ENCODE data around the gene IRF2BPL.

The IRF2BPL gene

DNA sequence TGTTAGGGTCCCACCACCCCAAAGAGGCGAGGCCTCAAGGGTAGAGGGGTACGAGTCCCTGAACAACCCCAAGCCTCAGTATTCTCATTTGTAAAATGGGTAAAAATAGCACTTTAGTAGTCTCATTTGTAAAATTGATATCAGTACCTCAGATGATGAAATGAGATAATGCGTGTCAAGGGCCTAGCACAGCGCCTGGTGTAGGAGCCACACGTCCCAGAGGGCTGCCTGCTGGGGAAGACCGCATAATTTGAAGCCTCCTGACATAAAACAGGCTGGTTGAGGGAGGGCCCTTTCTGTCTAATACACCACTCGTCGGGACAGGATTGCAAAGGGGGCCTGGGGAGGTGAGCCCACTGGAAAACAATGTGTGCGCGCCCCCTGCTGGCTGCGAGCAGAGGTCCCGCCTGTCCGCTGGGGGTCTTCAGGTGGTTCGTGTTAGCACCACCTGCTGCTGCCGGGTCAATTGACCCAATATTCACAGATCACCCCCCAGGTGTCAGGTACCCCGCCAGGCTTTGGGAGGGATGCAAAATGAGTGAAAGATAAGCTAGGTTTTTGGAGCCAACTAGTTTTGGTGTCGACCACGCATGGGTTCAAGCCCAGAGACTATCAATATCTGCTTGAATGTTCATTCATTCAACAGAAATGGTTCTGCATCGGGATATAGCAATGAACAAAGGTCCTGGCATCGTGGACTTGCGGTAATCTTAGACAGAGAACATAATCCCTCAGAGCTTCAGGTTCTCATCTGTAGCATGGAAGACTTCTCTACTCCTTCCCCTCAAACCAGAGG lies 24.7 kb upstream of the IRF2BPL start:
- no peak for DNase-seq

DNA sequence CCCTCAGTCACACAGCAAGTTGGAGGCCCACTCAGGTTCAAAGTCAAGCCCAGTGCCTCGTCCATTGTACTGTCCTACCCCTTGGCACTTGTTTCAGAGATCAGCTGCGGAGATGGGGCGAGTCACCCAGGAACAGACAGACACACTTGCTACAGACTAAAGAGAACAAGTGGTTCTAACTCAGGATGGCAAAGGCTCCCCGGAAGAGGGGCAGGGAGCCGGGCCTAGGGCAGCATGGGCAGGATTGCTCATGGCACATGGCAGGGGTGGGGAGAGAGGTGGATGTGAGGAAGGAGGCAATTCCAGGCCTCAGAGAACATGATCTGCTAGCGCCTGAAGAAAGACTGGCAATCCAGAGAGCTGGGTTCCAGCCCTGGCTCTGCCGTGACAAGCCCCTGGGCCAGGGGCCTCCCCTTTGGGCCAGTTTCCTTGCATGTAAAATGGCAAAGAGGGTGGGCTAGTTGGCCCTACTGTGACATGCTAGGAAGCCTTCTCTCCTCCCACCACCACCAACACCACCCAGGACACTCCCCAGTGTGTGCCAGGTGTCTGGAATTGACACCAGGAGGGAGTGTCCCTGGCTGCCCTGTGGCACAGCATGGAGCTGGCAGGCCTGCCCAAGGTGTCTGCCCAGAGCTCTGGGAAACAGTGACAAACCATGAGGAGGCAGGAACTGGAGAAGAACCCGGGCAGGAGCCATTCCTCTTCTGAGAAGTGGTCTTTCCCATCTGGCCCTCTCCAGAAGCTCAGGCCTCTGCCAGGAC lies 24.0 kb upstream of the IRF2BPL start:
- DNase-seq: no peak

DNA sequence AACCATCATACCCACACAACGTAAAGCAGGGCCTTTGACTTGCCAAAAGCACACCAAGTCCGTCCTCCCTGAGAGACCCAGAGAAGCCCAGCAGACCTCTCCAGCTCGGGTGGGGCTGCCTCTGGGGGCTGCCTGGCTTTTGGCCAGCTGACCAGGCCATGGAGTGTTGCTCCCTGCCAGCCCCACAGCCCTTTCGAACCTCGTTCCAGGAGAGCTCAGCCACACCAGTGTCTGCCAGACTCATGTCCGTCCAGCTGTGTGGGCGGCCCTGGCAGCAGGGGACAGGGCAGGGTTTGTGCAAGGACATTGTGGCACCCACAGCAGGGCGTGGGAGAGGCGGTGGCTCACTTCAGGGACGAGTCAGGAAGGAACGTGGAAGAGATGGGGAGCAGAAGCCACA lies 22.6 kb upstream of the IRF2BPL start:
- no peak for DNase-seq

DNA sequence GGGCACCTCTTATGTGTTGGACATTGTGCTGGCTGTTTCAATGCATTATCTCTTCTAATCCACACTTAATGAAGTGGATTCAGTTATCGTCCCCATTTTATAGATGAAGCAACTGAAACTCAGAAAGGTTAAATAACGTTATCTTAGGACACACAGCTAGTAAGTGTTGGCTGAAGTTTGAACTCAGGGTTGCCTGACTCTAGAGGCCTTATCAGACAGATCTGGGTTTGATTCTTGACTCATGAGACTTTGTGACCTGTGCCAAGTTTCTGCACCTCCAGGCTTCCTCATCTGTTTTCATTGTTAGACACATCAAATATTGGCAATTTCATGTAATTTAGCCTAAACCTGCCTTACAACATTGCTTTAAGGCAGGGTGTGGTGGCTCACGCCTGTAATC lies 18.2 kb upstream of the IRF2BPL start:
- DNase-seq: no peak

DNA sequence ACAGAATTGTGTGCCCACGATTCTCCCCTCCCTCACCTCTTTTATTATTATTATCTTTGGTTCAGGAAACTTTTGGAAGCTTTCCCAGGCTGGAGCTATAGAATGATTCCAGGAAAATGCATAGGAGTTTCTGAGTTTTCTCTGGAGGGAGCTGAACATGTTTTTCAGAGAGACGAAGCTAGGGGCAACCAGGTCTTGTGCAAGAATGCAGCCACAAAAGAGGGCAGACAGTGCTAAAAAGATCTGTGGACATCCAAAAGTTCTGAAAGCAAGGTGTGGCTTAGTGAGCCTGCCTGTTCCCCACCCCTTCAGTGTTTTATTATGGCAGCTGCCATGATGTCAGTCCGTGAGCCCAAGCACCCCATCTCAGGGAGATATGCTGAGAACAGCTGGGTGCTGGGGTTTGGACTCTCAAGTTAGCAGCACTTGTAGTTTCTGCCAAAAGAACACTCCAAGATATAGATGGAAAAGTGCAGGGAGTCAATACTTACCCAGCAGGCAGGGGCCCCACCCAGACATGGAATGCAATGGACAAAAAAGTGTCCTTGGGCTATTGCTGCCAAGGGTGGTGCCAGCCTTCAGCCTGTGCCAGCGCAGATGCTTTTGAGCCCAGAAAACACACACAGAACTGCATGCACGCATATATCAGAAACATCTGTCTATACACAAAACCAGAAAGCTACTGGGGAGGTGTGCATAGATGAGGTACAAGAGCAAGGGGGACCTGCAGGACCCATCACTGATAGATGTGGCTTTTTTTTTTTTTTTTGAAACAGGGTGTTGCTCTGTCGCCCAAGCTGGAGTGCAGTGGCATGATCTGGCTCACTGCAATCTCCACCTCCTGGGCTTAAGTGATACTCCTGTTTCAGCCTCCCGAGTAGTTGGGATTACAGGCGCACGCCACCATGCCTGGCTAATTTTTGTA lies 17.0 kb upstream of the IRF2BPL start:
- DNase-seq: no peak

- DNase-seq: no peak
These were observed 16.3 kb upstream of the IRF2BPL start for GRCh38 chr14:77044783-77045237.

- no peak for DNase-seq
These were observed 15.5 kb upstream of the IRF2BPL start for GRCh38 chr14:77043984-77044485.

GRCh38 chr14:77043177-77043983 lies 14.9 kb upstream of the IRF2BPL start:
- no peak for DNase-seq

GRCh38 chr14:77041881-77042545 lies 13.5 kb upstream of the IRF2BPL start:
- DNase-seq: no peak

GRCh38 chr14:77040741-77041653 lies 12.5 kb upstream of the IRF2BPL start:
- DNase-seq: peak; percentile 74

- peak; percentile 99 for DNase-seq
These were observed 11.7 kb upstream of the IRF2BPL start for GRCh38 chr14:77040059-77040740.

DNA sequence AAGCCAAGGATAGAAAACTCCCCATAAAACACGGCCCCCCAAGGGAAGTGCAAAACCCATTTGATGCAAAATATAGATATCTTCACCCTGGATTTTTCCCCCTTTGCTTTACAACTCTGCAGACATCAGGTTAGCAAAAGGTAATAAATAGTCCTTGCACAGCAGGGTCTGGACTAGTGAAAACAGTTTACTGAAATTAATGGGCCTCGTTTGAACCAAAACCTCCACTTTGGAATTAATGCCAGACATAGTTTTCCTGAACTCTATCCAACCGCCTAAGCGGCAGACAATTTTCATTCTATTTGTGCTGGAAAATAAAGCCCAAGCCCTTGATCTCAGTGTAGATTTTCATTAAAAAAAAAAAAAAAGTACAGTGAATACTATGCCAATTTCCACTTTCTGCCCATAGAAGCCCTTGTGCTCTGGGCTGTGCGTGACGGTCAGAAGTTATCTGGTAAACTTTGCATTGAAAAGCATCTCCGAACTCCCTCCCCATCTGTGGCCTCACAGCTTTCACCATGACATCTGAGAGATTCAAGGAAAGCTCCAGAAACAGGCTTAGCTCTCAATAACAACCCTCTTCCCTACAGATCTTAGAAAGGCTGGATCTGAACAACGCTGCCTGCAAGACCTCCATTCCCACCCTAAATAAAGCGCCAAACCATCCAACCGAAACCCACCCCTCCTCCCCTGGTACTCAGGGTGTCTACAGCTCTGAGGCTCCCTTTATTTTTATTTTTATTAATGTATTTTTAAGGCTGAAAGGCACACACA lies 11.0 kb upstream of the IRF2BPL start:
- no peak for DNase-seq

DNA sequence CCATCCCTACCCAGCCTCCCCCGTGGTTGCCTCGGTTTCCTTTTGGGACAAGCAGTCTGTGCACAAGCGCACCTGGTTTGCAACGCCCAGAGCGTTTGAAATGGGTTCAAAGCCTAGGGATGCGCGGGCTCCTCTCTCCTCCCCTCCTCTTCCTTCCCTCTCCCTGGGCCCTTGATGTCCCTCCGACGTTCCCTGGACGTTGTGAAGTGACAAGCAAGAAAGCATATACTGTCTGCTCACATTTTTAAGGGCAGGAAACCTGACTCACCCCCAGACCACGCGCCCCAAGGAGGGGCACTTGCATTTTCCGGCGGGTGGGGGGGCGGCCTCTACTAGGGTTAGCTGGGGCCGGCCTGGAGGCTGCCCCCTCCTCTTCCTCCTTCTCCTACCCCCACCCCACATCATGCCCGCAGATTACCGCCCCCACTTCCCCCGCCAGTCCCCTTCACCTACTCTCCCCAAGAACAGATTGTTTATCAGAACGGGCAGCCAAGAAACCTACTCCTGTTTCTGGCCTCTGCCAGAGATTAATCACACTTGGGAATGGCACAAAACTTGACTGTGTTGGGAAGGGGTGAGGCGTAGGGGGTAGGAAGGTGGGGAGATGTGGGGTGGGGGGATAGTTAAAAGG lies 9.5 kb upstream of the IRF2BPL start:
- DNase-seq: no peak

- DNase-seq: peak; percentile 59
These were observed 8.9 kb upstream of the IRF2BPL start for GRCh38 chr14:77037215-77037937.

DNA sequence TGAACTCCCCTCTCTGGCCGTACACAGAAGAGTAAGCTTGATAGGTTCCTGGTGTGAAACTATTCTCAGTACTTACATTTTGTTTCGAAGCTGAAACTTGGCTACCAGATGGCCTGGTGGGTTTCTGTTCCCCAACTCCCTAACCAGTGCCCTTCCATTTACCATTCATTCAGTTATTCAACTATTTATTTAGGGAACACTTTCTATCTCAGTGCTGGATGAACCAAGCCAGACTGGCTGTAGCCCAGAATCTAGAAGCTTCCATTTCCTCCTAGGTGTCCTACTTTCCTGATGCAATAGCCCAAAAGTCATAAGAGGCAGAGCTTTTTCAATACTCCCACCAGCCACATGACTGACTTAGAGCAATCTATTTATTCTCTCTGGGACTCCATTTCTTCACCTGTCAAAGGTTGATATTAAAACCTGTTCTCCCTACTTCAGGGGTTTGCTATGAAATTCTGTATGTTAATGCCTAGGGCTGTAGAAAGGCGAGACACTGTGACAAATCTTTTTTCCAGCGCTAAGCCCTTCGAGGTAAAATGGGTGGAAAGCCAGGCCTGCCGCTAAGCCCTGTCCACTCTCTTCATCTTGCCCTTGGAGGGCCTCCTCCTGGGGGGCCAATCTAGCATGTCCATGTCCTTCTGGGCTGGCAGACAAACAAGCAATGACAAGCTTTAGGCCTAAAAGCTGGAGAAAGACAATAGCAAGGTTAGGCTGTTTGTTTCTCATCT lies 8.1 kb upstream of the IRF2BPL start:
- no peak for DNase-seq

DNA sequence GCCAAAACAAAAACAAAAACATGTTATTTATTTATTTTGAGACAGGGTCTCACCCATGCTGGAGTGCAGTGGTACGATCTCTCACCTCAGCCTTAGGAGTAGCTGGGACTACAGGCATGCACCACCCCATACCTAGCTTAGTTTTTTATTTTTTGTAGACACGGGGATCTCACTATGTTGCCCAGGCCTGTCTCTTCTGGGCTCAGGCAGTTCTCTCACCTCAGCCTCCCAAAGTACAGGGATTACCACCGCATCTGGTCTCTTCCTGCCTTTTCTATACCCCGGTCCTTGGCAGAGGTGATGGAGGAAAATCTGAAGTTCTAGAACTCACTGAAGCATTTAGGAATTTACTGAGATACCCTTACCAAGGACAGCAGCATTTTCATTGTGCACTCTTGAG lies 6.8 kb upstream of the IRF2BPL start:
- no peak for DNase-seq
